HG03039 (cell line): ENCODE measurements around the gene ZCCHC9.
"Not testable (repeated sequence)": the region's sequence is repeated elsewhere in the genome, so short reads cannot be mapped to it uniquely, and the experiment has no call there.

ENCODE experiments used
- ATAC-seq: cut with Tn5 transposase; IDR thresholded peaks from one replicate; pipeline ENCODE4 v1.9.1; 2021; ENCODE audit warnings: mild to moderate bottlenecking, moderate library complexity; ENCODE audit not compliant: unreplicated experiment

ZCCHC9 gene, protein sequence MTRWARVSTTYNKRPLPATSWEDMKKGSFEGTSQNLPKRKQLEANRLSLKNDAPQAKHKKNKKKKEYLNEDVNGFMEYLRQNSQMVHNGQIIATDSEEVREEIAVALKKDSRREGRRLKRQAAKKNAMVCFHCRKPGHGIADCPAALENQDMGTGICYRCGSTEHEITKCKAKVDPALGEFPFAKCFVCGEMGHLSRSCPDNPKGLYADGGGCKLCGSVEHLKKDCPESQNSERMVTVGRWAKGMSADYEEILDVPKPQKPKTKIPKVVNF

DNA sequence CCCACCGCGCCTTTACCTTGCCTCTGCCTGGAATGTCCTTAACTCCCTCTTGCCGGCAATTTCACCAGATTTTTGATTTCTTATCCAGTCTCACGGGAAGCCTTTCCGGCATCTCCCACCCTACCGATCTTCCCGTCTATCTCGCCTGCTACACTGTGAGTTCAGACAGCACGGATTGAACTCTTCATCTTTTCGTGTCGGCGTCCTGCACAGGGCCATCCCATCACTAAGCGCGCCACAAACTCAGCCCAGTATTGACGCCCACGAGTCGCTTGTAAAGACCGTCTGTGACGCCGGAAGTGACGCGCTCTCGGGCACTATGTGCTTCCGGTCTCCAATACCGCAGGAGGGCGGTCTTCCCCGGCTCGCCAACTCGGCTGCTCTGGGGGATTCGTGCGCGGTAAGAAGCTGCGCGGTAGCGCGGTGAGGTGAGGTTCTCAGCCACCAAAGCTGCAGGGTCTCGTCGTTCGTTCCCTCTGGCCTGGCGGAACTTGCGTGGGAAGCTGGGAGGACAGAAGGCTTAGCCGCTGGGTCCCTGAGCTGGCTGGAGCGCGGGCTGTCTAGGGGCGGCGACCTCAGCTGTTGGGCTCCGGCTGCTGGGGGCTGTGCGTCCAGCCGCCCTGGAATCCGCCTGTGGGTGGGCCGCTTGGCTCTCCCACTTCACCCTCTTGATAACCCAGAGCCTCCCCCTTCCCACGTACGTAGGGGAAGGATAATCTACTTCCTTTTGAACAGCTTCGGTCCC is at the start of gene ZCCHC9:
Gene ZCCHC9, plus strand, starts transcription at position 317 of the 745 bp plus-strand sequence. CDS start 3,171 bp downstream, outside the sequence.
- peak; percentile 96 for ATAC-seq

DNA sequence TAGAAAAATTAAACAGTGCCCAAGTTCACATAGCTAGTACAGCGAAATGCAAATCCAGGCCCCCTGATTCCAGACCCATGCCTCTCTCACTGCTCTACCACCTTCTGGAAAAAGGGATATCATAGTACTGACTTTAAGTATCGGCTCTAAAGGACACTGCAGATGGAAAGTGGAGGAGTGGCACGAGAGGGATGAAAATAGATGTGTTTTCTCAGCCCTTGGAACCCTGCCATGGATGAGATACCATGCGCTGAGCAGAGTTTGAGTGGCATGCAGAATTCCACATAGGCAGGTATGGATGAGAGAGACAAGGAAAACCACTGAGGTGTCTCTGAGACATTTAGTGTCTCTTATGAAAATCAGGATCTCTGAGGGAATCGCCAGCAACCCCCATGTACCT is 49.5 kb upstream of the ZCCHC9 start:
- no peak for ATAC-seq

DNA sequence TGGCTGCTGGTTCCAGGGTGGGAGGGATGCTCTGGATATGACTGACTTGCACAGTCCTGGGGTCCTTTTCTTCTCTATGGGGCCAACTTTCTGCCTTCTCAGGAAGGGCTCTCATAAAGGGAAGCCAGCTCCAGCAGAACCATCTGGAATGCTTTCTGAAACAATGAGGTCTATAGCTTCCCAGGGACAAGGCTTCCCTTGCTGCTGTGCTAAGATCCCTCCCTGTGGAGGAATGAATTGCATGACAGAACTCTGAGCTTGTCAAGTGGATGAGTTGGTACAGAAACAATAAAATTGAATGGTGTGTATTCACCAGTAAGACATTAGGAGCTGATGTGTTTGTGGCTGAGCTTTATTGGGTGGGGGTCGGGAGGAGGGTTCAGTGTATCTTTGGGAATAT is 48.5 kb upstream of the ZCCHC9 start:
- ATAC-seq = no peak

DNA sequence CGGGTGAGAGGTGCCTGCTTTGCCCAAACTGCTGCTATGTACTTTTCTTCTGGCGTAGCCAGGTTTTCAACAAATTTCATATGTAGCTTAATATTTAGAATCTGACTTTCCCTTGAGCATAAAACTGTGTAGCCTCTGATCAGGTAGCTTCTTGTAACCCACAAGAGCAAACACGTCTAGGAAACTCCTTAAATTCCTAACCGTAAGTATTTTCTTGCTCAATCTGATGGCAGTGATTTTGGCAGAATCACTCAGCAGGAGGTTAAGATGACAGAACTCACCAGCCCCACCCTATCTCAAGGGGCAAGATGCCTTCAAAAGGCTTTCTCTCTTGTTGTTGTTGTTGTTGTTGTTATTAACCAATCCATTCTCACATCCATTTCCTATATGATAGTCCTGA is 47.5 kb upstream of the ZCCHC9 start:
- ATAC-seq = no peak

DNA sequence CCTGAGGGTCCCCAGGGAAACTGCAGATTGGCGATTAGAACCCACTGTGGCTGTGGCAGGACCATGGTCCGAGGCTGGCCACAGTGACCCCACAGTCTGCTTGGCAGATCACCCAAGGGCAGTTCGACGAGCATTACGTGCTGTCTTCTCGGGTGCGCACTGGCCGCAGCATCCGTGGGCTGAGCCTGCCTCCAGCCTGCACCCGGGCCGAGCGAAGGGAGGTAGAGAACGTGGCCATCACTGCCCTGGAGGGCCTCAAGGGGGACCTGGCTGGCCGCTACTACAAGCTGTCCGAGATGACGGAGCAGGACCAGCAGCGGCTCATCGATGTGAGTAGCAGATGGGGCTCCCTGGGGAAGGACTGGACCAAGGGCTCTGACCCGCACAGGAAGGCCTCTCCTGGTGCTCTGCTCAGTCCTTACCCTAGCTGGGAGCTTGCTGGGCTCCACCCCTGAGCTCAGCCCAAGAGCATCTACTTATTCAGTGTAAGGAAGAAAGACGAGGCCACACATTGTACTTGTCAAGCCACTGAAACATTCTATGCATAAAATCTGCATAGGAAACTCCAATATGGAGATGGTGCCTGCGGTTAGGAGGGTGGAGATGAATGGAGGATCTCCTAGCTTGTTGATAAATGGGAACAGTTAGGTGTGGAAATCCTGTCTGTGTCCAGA is 46.4 kb upstream of the ZCCHC9 start:
- ATAC-seq = no peak

DNA sequence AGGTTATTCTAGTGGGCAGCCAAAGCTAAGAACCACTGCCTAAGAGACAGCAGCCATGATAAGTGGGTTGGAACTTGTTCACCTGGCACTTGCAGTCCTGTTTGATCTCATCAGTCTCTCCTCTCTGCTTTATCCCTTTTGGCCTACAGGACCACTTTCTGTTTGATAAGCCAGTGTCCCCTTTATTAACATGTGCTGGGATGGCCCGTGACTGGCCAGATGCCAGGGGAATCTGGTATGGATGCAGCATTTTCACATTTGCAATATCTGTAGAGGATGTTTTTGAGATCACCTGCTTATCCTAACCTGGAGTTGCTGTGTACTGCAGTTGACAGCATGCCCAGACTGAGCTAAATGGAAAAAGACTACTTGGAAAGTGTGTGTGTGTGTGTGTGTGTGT is 44.6 kb upstream of the ZCCHC9 start:
- ATAC-seq = no peak

DNA sequence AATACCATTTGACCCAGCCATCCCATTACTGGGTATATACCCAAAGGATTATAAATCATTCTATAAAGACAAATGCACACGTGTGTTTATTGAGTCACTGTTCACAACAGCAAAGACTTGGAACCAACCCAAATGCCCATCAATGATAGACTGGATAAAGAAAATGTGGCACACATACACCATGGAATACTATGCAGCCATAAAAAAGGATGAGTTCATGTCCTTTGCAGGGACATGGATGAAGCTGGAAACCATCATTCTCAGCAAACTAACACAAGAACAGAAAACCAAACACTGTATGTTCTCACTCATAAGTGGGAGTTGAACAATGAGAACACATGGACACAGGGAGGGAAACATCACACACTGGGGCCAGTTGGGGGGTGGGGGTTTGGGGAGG is 38.6 kb upstream of the ZCCHC9 start:
- ATAC-seq = not testable (repeated sequence)

DNA sequence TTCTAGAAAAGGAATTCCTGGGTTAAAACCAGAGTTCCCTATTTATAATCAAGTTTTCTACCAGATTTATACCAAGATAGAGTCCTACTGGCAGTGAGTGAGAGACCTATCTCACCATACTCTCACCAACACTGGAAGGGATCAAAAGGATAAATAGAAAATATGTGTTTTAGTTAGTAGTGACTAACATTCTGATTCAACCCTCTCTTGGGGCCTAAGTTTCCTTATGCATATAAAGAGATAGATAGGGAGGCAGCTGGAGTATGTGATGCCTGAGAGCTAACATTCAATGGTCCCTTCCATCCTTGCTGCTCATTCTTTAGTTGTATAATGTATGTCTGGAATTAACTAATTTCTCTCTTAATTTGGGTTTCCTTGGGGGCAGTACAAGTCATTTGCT is 36.3 kb upstream of the ZCCHC9 start:
- no peak for ATAC-seq

DNA sequence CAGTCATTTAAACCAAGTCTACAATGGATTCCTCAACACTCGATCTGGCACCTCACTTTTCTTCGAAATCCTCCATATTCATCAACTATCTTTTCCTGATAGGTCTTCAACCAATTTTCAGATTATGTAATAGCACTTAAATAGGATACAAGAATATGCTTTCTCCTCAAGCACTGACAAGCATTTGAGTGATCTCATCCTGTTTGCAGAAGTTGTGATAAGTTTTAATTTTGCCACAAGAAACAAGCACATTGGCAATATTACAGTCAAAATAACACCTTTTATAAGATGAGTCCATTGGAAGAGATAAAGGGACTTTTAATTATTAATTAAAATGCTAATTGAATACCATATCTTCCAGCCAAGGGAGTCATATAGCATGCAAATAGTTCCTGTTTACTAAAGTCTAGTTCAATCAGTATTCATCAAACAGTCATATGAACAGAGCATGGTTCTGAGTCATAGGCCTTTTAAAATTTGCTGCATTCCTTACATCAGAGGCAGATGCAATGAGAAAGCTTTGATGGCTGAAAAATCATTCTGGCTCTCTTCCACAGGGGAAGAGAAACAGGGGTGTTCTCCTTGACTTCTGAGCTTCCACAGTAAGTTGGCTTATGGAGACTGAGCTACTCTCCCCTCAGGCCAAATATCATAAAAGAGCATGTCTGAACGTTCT is 32.7 kb upstream of the ZCCHC9 start:
- ATAC-seq = no peak

DNA sequence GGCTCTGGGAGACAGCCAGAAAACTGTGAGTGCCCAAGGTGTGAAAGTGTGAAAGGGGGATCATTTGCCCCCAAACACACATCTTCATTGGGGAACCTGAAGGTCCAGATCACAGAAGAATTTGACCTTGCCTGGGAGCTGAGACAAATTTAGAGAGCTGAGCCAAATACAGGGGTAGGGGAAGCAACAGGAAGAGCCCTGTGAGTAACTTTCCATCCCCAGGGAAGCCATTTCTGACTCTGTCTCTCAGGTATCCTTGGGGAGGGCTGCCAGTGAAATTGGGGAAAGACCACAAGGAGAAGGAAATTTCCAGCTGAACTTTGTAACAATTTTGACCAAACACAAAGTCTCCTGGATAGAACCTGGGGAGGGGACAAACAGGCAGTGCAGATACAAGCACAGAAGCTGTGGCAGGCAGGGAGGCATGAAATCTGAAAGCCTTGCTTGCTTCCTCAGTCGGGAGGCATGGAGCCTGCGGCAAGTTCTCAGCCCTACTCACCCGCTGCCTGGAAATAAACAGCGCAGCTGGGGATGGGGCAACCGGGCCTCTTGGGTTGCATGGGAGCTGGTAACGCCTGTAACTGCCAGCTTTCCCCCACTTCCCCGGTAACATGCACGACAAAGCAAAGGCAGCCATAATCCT is 31.5 kb upstream of the ZCCHC9 start:
- ATAC-seq = no peak

DNA sequence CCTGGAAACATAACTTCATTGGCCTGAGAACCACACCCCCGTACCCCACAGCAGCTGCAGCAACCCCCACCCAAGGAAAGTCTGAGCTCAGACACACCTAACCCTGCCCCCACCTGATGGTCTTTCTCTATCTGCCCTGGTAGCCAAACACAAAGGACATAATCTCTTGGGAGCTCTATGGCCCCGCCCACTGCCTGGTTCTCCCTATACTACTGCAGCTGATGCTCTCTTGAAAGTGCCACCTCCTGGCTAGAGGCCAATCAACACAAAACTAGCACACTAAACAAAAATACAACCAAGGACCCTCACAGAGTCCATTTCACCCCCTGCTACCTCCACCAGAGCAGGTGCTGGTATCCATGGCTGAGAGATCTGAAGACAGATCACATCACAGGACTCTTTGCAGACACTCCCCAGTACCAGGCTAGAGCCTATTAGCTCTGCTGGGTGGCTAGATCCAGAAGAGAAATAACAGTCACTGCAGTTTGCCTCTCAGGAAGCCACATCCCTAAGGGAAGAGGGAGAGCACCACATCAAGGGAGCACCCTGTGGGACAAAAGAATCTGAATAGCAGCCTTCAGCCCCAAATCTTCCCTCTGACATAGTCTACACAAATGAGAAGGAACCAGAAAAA is 30.9 kb upstream of the ZCCHC9 start:
- not testable (repeated sequence) for ATAC-seq

DNA sequence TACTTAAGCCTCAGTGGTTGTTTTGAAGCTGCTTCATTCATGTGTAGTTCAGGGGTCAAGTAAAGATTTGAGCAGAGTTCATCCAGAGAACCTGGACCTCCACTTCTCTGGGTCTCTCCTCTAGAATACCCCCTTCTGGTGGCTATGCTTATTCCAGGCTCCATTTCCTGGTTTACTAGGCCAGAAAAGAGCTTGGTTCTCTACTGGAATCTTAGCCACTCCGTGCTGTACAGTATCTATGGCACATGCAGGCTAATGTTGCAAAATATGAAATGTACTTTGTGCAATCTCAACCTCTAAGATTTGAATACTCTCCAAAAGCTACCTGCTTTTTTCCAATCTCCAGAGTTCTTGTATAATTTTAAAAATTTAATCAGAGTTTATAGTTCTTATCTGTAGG is 17.4 kb upstream of the ZCCHC9 start:
- no peak for ATAC-seq

DNA sequence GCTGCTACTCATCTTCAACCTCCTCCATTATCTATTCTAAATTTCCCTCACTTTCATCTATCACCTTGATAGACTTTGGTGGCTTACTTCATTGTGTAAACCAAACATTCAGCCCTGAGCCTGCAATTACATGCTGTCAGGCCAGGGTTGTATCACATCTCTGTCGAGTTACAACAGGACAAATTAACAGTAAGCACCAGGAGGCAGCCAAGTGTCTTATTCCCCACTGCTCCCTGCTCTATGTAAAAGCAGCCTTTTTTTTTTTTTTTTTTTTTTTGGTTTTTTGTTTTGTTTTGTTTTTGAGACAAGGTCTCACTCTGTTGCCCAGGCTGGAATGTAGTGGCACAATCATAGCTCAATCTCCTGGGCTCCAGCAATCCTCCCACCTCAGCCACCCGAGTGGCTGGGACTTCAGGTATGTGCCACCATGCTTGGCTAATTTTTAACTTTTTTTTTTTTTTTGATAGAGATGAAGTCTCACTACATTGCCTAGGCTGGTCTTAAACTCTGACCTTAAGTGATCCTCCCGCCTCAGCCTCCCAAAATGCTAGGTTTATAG is 15.2 kb upstream of the ZCCHC9 start:
- no peak for ATAC-seq

DNA sequence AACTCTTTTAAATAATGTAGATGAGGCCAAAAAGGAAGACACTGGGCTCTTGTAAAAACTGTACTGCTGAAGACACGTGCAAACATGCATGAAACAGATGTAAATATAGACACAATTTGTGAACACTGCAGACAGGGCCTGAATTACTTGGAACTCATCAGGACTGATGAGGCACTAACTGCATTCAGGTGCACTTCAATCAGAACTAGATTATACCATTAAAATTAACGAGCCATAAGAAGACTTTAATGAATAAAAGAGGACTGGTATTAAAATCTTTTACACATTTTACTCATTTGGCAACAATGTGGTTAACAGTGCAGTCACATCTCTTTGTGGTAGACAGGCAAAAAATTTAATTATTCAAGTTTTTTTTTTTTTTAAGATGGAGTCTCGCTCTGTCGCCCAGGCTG is 13.4 kb upstream of the ZCCHC9 start:
- no peak for ATAC-seq

DNA sequence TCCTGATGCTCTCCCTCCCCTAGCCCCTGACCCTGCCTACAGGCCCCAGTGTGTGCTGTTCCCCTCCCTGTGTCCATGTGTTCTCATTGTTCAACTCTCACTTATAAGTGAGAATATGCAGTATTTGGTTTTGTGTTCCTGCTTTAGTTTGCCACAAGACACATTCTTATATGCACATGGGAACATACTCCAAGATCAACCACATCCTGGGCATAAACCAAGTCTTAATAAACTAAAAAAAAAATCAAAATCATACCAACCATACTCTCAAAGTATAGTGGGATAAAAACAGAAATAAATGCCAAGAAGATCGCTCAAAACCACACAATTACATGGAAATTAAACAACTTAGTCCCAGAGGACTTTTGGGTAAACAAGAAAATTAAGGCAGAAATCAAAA is 11.2 kb upstream of the ZCCHC9 start:
- no peak for ATAC-seq

DNA sequence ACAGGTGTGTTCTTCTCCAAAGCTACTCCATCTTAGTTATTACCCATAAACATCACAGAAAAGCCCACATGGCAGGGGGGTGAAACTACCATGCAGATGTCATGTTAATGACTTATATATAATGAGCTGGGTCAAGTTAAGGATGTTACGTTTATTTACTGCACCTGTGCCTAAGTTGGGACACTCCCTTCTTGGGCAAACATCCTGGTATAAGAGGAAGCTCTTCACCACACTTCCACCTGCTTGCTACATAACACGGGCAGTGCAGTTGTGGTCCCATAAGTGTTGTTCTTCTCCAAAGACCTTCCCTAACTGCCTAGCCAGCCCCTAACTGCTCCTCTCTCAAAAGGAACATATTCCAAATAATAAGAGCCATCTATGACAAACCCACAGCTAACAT is 9.3 kb upstream of the ZCCHC9 start:
- no peak for ATAC-seq

DNA sequence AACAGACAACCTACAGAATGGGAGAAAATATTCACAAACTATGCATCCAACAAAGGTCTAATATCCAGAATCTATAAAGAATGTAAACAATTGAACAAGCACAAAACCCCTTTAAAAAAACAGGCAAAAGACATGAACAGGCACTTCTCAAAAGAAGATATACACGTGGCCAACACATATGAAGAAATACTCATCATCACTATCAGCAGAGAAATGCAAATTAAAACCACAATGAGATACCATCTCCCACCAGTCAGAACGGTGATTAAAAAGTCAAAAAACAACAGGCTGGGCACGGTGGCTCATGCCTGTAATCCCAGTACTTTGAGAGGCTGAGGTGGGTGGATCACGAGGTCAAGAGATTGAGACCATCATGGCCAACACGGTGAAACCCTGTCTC is 7.4 kb upstream of the ZCCHC9 start:
- ATAC-seq = not testable (repeated sequence)

DNA sequence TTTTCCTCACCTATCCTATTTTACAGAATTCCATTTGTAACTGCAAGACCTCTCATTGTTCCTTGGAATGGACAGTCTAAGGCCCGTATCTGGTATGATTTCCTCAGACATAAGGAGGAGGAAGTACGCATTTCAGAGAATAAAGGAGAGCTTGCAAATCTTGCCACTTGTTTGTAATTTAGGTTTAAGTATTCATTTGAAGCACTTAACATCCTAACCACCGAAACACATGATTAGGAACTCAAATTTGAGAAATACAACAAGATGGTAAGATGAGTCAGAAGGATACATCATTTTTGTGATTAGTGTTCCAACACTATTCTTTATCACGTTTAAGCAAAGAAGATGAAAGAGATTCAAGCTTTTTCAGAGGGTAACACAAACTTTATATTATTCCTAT is 3.9 kb upstream of the ZCCHC9 start:
- ATAC-seq = no peak

DNA sequence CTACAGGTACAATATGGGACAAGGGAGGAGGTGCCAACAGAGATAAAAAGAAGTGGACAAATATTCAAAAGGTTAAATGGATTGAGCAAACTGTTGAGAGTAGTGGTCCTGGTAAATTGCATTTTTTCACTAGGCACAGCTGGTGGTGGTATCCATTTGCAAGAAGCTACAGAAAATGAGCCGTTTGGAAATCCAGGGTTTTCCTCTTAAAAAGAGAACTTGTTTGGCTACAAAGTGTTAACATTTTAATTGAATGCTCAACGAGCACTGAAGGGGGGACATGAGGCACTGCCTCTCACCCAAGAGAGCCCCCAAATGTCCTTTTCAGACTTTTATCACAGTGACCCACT is 491 bp upstream of the ZCCHC9 start:
- no peak for ATAC-seq

DNA sequence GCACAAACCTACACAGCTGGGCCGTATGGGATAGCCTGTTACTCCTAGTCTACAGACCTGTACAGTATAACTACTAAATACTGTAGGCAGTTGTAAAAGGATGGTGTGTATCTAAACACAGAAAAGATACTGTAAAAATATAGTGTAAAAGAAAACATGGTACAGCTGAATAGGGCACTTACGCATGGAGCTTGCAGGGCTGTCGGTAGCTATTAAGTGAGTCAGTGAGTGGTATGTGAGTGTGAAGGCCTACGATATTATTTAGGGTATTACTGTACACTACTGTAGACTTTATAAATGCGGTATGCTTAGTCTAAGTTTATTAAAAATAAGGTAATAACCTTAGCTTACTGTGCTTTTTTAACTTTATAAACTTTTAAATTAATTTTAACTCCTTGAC is 1.2 kb downstream of the ZCCHC9 start:
- ATAC-seq = no peak
